ENCODE measurements around the gene HCRTR1. TPM values are rescaled to one million over a fixed set of nuclear protein-coding genes. Genes with fewer than 3 reads are reported as not detected.

HCRTR1 gene
- polyA plus RNA-seq, 1 experiment = not detected

GRCh38 chr1:31609514-31610118, 7.9 kb upstream of the HCRTR1 start:
- no peaks in the 10 kb centered on the region for H3K9me3 ChIP-seq (ENCODE audit: control insufficient read depth, insufficient read depth, low read length)
- POLR2A ChIA-PET = no interaction called here
- no peak for DNase-seq (ENCODE audit: low read depth, low spot score)
- no peak overlapping the region for H3K4me3 ChIP-seq (ENCODE audit: low read depth, low read length)
- TF ChIP-seq, protein P1, sequence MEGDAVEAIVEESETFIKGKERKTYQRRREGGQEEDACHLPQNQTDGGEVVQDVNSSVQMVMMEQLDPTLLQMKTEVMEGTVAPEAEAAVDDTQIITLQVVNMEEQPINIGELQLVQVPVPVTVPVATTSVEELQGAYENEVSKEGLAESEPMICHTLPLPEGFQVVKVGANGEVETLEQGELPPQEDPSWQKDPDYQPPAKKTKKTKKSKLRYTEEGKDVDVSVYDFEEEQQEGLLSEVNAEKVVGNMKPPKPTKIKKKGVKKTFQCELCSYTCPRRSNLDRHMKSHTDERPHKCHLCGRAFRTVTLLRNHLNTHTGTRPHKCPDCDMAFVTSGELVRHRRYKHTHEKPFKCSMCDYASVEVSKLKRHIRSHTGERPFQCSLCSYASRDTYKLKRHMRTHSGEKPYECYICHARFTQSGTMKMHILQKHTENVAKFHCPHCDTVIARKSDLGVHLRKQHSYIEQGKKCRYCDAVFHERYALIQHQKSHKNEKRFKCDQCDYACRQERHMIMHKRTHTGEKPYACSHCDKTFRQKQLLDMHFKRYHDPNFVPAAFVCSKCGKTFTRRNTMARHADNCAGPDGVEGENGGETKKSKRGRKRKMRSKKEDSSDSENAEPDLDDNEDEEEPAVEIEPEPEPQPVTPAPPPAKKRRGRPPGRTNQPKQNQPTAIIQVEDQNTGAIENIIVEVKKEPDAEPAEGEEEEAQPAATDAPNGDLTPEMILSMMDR (IDR thresholded peaks at IDR 0.05; ENCODE audit: low read depth, low read length) = no peak
- no peaks in the 10 kb centered on the region for H3K27me3 ChIP-seq (ENCODE audit: control insufficient read depth, insufficient read depth, low read length)
- CTCF ChIA-PET = interaction anchor here (0.6 to 3.5 kb wide), 5 partner anchors 9 to 582 kb away, joined by 3 to 25 read pairs (median 7); partner anchors contain the start of gene HCRTR1
- H3K27ac ChIP-seq (ENCODE audit: low read depth, low read length) = no peak overlapping the region

DNA sequence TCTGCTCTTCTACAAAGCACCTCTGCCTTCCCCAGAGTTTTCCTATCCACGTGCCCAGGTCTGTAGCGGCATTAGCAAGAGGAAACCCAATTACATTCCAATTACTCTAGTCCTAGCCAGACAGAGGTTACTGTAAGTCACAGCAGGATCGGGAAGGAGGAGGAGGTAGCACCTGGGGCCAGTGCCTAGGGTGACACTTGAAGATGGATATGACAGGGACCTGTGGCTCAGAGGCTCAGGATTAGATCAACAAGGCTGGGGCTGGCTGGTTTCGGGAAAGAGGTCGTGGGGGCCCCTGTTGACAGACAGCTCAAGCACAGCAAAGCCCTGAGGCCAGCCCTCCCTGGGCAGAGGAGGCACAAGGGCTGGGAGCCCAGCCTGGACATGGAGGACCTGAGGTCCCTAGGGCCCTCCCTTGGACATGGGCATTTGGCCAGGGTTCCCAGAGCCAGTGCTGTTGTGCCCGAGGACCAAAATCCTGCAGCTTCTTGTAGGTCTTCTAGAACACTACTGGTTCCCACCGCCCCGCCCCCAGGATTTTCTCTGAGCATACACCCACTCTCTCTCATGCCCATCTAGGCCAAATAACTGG, 3.0 kb upstream of the HCRTR1 start:
- DNase-seq (ENCODE audit: low read depth, low spot score) = no peak
- no peaks in the 10 kb centered on the region; the same call in 1 of the 2 replicates for H3K9me3 ChIP-seq (ENCODE audit: control insufficient read depth, insufficient read depth, low read length)
- ChIA-PET POLR2A (no interaction called here), CTCF (no interaction called here)
- H3K27me3 ChIP-seq (ENCODE audit: control insufficient read depth, insufficient read depth, low read length) = peaks cover 21% of the 10 kb centered on the region
- TF ChIP-seq, protein P1 (IDR thresholded peaks at IDR 0.05; ENCODE audit: low read depth, low read length) = no peak
- H3K4me3 ChIP-seq (ENCODE audit: low read depth, low read length) = no peak overlapping the region
- H3K27ac ChIP-seq (ENCODE audit: low read depth, low read length) = no peak overlapping the region

GRCh38 chr1:31615414-31615813, 2.1 kb upstream of the HCRTR1 start:
- POLR2A ChIA-PET = interaction anchor here (0.6 kb wide), 3 partner anchors 10 to 99 kb away, joined by 3 to 6 read pairs (median 5); no protein-coding TSS in a partner anchor
- CTCF ChIA-PET = no interaction called here
- no peak overlapping the region for H3K4me3 ChIP-seq (ENCODE audit: low read depth, low read length)
- no peak overlapping the region for H3K27ac ChIP-seq (ENCODE audit: low read depth, low read length)
- no peaks in the 10 kb centered on the region; the same call in 1 of the 2 replicates for H3K9me3 ChIP-seq (ENCODE audit: control insufficient read depth, insufficient read depth, low read length)
- TF ChIP-seq, protein P1 (IDR thresholded peaks at IDR 0.05; ENCODE audit: low read depth, low read length) = no peak
- peaks cover 21% of the 10 kb centered on the region for H3K27me3 ChIP-seq (ENCODE audit: control insufficient read depth, insufficient read depth, low read length)
- no peak for DNase-seq (ENCODE audit: low read depth, low spot score)

GRCh38 chr1:31615939-31616338, 1.6 kb upstream of the HCRTR1 start:
- DNase-seq (ENCODE audit: low read depth, low spot score) = no peak
- ChIA-PET POLR2A (interaction anchor here (0.6 to 0.7 kb wide), 2 partner anchors 37 to 144 kb away, joined by 4 to 5 read pairs; no protein-coding TSS in a partner anchor), CTCF (no interaction called here)
- Histone ChIP-seq H3K4me3 (ENCODE audit: low read depth, low read length) (no peak overlapping the region), H3K9me3 (ENCODE audit: control insufficient read depth, insufficient read depth, low read length) (no peaks in the 10 kb centered on the region; the same call in 1 of the 2 replicates), H3K27me3 (ENCODE audit: control insufficient read depth, insufficient read depth, low read length) (peaks cover 21% of the 10 kb centered on the region), H3K27ac (ENCODE audit: low read depth, low read length) (no peak overlapping the region)
- TF ChIP-seq, protein P1 (IDR thresholded peaks at IDR 0.05; ENCODE audit: low read depth, low read length) = no peak

All from AG04450 (cell line).